Stimulated activated effector memory CD8-positive, alpha-beta T cell treated with anti-CD3 and anti-CD28 coated beads, Interleukin-12 subunit alpha, Interleukin-12 subunit beta, amount 100 ng/mL, for 72 hours (primary cell): Measurements from ENCODE around the gene HIPK1.

Experiments
- ATAC-seq: fragments of 150-1000 bp; cut with Tn5 transposase; 2 replicates; pipeline ENCODE4 v1.10.0; 2021
- DNase-seq, 2 donors: peaks; one replicate each; pipeline ENCODE4 v3.0.0; 2021 to 2022; ENCODE audit warnings: low spot score in 2 of 2
- H3K27ac Mint-ChIP-seq: one replicate; pipeline ENCODE4 v1.8.0; 2022; ENCODE audit warnings: mild to moderate bottlenecking, mixed read lengths
- H3K36me3 Mint-ChIP-seq: one replicate; pipeline ENCODE4 v1.8.0; 2022; ENCODE audit warnings: mild to moderate bottlenecking, mixed read lengths
- H3K4me1 Mint-ChIP-seq: one replicate; pipeline ENCODE4 v1.8.0; 2022; ENCODE audit warnings: mixed read lengths
- H3K4me3 Mint-ChIP-seq: one replicate; pipeline ENCODE4 v1.8.0; 2022; ENCODE audit warnings: mild to moderate bottlenecking, mixed read lengths
- H3K9me3 Mint-ChIP-seq: one replicate; pipeline ENCODE4 v1.8.0; 2022; ENCODE audit warnings: mixed read lengths

The HIPK1 gene

GRCh38 chr1:113977906-113978305, 48.8 kb downstream of the HIPK1 start:
- peaks cover 59% of the 10 kb centered on the region for H3K36me3 Mint-ChIP-seq
- H3K4me1 Mint-ChIP-seq: peaks cover 56% of the 10 kb centered on the region
- H3K4me3 Mint-ChIP-seq: no peak overlapping the region
- no peak overlapping the region for H3K27ac Mint-ChIP-seq
- DNase-seq (no peak), ATAC-seq (no peak)
- no peaks in the 10 kb centered on the region for H3K9me3 Mint-ChIP-seq

GRCh38 chr1:113978863-113979702, 50.0 kb downstream of the HIPK1 start, which contains the start of gene OLFML3:
Gene OLFML3 (plus strand): TSS chr1:113979474. CDS start chr1:113979517, 43 bp downstream.
- H3K9me3 Mint-ChIP-seq: no peaks in the 10 kb centered on the region
- H3K36me3 Mint-ChIP-seq: peaks cover 48% of the 10 kb centered on the region
- H3K27ac Mint-ChIP-seq: peak within 1 kb of the TSS; percentile 65
- peak; percentile 20 to 60 for DNase-seq
- H3K4me1 Mint-ChIP-seq: peaks cover 51% of the 10 kb centered on the region
- peak; percentile 36 for ATAC-seq
- H3K4me3 Mint-ChIP-seq: no peak within 1 kb of the TSS

GRCh38 chr1:113980110-113980509, 51.0 kb downstream of the HIPK1 start:
- Mint-ChIP-seq H3K9me3 (no peaks in the 10 kb centered on the region), H3K27ac (no peak overlapping the region), H3K4me3 (no peak overlapping the region), H3K4me1 (peaks cover 46% of the 10 kb centered on the region), H3K36me3 (peaks cover 37% of the 10 kb centered on the region)
- DNase-seq (no peak), ATAC-seq (no peak)

GRCh38 chr1:113981962-113982931, 53.1 kb downstream of the HIPK1 start:
- Mint-ChIP-seq H3K27ac (no peak overlapping the region), H3K9me3 (no peaks in the 10 kb centered on the region)
- ATAC-seq: no peak

GRCh38 chr1:113982949-113983348, 53.8 kb downstream of the HIPK1 start:
- Mint-ChIP-seq H3K4me1 (peaks cover 20% of the 10 kb centered on the region), H3K27ac (peak overlapping the region; percentile 77), H3K36me3 (peaks cover 16% of the 10 kb centered on the region), H3K4me3 (no peak overlapping the region), H3K9me3 (no peaks in the 10 kb centered on the region)
- DNase-seq: no peak
- ATAC-seq: no peak

More at GRCh38 chr1:113981962-113982931, 53.1 kb downstream of the HIPK1 start:
- peaks cover 17% of the 10 kb centered on the region for H3K36me3 Mint-ChIP-seq
- H3K4me1 Mint-ChIP-seq: peaks cover 26% of the 10 kb centered on the region
- no peak for DNase-seq
- no peak overlapping the region for H3K4me3 Mint-ChIP-seq

- Mint-ChIP-seq H3K9me3 (no peaks in the 10 kb centered on the region), H3K4me3 (no peak overlapping the region), H3K36me3 (peaks cover 14% of the 10 kb centered on the region), H3K27ac (peak overlapping the region; percentile 77), H3K4me1 (peaks cover 15% of the 10 kb centered on the region)
- DNase-seq (no peak), ATAC-seq (no peak)
Observed at GRCh38 chr1:113983391-113983790, 54.3 kb downstream of the HIPK1 start.

- Mint-ChIP-seq H3K4me3 (no peak overlapping the region), H3K27ac (peak overlapping the region; percentile 77), H3K4me1 (peaks cover 11% of the 10 kb centered on the region), H3K36me3 (peaks cover 10% of the 10 kb centered on the region), H3K9me3 (no peaks in the 10 kb centered on the region)
- no peak for DNase-seq
- no peak for ATAC-seq
Observed at GRCh38 chr1:113983826-113984225, 54.7 kb downstream of the HIPK1 start.

GRCh38 chr1:113984710-113985109, 55.6 kb downstream of the HIPK1 start:
- H3K9me3 Mint-ChIP-seq: no peaks in the 10 kb centered on the region
- no peak for DNase-seq
- peaks cover 4% of the 10 kb centered on the region for H3K4me1 Mint-ChIP-seq
- ATAC-seq: no peak
- no peak overlapping the region for H3K27ac Mint-ChIP-seq
- peaks cover 7% of the 10 kb centered on the region for H3K36me3 Mint-ChIP-seq
- H3K4me3 Mint-ChIP-seq: no peak overlapping the region

- DNase-seq (no peak), ATAC-seq (no peak)
- Mint-ChIP-seq H3K36me3 (no peaks in the 10 kb centered on the region), H3K4me3 (no peak overlapping the region), H3K27ac (no peak overlapping the region), H3K4me1 (peaks cover 4% of the 10 kb centered on the region), H3K9me3 (no peaks in the 10 kb centered on the region)
Observed at GRCh38 chr1:113986802-113987201, 57.7 kb downstream of the HIPK1 start.

GRCh38 chr1:113987259-113987658, 58.1 kb downstream of the HIPK1 start:
- no peaks in the 10 kb centered on the region for H3K36me3 Mint-ChIP-seq
- no peak for DNase-seq
- ATAC-seq: no peak
- no peak overlapping the region for H3K4me3 Mint-ChIP-seq
- H3K27ac Mint-ChIP-seq: no peak overlapping the region
- H3K9me3 Mint-ChIP-seq: no peaks in the 10 kb centered on the region
- peaks cover 4% of the 10 kb centered on the region for H3K4me1 Mint-ChIP-seq

- Mint-ChIP-seq H3K4me1 (no peaks in the 10 kb centered on the region), H3K9me3 (peaks cover 14% of the 10 kb centered on the region), H3K36me3 (no peaks in the 10 kb centered on the region), H3K27ac (no peak overlapping the region), H3K4me3 (no peak overlapping the region)
- DNase-seq (no peak), ATAC-seq (no peak)
Observed at GRCh38 chr1:113990530-113990929, 61.4 kb downstream of the HIPK1 start.

- no peak overlapping the region for H3K27ac Mint-ChIP-seq
- H3K9me3 Mint-ChIP-seq: peaks cover 15% of the 10 kb centered on the region
- H3K4me3 Mint-ChIP-seq: no peak overlapping the region
- no peaks in the 10 kb centered on the region for H3K36me3 Mint-ChIP-seq
- no peaks in the 10 kb centered on the region for H3K4me1 Mint-ChIP-seq
- no peak for ATAC-seq
- no peak for DNase-seq
Observed at GRCh38 chr1:113990961-113991360, 61.8 kb downstream of the HIPK1 start.

GRCh38 chr1:113991467-113991997, 62.4 kb downstream of the HIPK1 start:
- Mint-ChIP-seq H3K4me3 (no peak overlapping the region), H3K4me1 (no peaks in the 10 kb centered on the region)

GRCh38 chr1:113993072-113993471, 63.9 kb downstream of the HIPK1 start:
- ATAC-seq: no peak
- Mint-ChIP-seq H3K4me3 (no peak overlapping the region), H3K4me1 (no peaks in the 10 kb centered on the region), H3K9me3 (peaks cover 15% of the 10 kb centered on the region), H3K36me3 (no peaks in the 10 kb centered on the region), H3K27ac (no peak overlapping the region)
- DNase-seq: no peak

More at GRCh38 chr1:113991467-113991997, 62.4 kb downstream of the HIPK1 start:
- Mint-ChIP-seq H3K9me3 (peaks cover 15% of the 10 kb centered on the region), H3K27ac (no peak overlapping the region), H3K36me3 (no peaks in the 10 kb centered on the region)
- ATAC-seq (no peak), DNase-seq (no peak)

GRCh38 chr1:113993766-113994165, 64.6 kb downstream of the HIPK1 start:
- no peaks in the 10 kb centered on the region for H3K4me1 Mint-ChIP-seq
- no peak for DNase-seq
- no peak for ATAC-seq
- no peaks in the 10 kb centered on the region for H3K36me3 Mint-ChIP-seq
- H3K9me3 Mint-ChIP-seq: peaks cover 15% of the 10 kb centered on the region
- no peak overlapping the region for H3K4me3 Mint-ChIP-seq
- H3K27ac Mint-ChIP-seq: no peak overlapping the region
